ENCODE data around the gene RAVER2. TPM values are rescaled to one million over a fixed set of nuclear protein-coding genes. Genes with fewer than 3 reads are reported as not detected.

The RAVER2 gene
- total RNA-seq, 1 donor = 9.1 TPM

DNA sequence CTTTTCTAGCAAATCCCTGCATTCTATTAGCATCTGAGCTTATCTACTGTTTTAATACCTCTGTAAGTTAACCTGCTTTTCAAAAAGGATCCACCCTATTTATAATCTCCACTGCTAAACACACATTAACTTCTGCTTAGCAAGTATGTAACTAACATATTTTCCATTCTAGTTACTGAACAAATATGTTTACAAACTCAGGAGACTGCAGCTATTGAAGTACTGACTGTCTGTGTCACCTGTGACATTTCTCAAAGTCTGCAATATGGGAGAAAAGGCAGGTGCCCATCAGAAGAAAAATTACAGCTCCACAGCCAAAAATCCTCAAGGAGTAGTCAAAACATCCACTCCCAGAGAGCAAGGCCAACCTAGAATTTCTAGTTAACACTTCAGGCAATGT, 133.2 kb downstream of the RAVER2 start:
- no peak for DNase-seq (ENCODE audit: low read depth)
- TF ChIP-seq, protein P1, sequence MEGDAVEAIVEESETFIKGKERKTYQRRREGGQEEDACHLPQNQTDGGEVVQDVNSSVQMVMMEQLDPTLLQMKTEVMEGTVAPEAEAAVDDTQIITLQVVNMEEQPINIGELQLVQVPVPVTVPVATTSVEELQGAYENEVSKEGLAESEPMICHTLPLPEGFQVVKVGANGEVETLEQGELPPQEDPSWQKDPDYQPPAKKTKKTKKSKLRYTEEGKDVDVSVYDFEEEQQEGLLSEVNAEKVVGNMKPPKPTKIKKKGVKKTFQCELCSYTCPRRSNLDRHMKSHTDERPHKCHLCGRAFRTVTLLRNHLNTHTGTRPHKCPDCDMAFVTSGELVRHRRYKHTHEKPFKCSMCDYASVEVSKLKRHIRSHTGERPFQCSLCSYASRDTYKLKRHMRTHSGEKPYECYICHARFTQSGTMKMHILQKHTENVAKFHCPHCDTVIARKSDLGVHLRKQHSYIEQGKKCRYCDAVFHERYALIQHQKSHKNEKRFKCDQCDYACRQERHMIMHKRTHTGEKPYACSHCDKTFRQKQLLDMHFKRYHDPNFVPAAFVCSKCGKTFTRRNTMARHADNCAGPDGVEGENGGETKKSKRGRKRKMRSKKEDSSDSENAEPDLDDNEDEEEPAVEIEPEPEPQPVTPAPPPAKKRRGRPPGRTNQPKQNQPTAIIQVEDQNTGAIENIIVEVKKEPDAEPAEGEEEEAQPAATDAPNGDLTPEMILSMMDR (IDR thresholded peaks at IDR 0.05; ENCODE audit: insufficient read depth, low read depth, low read length) = no peak

DNA sequence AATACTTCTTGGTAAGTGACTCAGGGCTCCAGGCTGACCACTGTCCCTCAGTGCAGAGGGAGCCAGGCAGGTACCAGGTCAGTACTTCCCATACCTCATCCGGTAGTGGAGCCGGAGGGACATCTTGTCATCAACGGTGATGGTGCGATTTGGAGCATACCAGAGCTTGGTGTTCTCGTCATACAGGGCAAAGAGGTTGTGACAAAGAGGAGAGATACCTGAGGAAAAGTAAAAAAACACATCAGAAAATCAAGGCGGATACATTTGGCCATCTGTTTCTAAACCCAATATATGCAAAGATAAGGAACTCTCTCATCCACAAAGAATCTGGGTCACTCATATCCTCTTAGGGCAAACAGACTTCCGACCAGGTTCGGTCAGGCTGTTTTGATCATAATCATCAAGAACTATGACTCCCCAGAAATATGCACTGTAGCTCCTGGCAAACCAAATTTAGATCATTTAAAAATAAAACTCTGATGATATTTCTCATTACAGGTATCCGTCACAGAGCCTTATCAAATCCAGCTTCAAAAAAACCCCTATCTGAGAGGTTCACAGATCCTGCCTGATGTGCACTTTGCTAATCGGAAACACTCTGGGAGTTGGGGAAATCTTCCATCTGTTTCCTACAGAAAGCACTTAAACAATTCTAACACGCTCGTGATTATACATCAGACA, 134.2 kb downstream of the RAVER2 start:
- H3K4me3 ChIP-seq (ENCODE audit: low read depth, low read length) = no peak overlapping the region
- DNase-seq (ENCODE audit: low read depth) = peak; percentile 22
- TF ChIP-seq, protein P1 (IDR thresholded peaks at IDR 0.05; ENCODE audit: insufficient read depth, low read depth, low read length) = no peak

More for the DNA sequence above, 133.2 kb downstream of the RAVER2 start:
- H3K4me3 ChIP-seq (ENCODE audit: low read depth, low read length) = no peak overlapping the region

DNA sequence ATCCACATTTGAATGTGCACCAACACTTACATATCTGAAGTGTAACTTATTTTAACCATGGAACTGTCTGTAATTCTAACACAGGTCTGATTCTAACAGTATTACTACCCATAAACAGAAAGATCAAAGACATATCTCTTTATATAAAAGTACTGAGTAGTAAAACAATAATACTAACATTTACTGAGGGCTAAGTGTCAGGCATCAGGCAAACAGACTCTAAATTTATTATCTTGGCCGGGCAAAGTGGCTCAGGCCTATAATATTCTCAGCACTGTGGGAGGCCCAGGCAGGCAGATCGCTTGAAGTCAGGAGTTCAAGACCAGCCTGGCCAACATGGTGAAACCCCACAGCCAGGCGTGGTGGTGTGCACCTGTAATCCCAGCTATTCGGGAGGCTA, 135.6 kb downstream of the RAVER2 start:
- DNase-seq (ENCODE audit: low read depth) = no peak
- TF ChIP-seq, protein P1 (IDR thresholded peaks at IDR 0.05; ENCODE audit: insufficient read depth, low read depth, low read length) = no peak
- no peak overlapping the region for H3K4me3 ChIP-seq (ENCODE audit: low read depth, low read length)

DNA sequence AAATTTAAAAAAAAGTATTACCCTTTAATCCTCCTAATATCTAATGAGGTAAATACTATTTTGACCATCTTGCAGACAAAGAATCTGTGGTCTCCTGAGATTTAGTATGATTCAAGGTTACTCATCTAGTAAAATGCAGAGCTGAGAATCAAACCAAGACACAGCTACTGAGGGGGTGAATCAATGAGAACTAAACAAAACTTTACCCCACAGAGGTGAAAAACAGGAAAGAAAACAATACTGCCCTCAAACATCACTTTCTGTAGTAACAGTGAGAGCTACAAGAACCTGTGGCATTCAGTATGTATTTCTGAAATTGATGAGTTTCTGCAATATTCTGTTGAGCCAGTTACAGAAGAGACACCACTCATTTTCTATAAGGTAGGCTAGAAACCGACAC, 136.4 kb downstream of the RAVER2 start:
- TF ChIP-seq, protein P1 (IDR thresholded peaks at IDR 0.05; ENCODE audit: insufficient read depth, low read depth, low read length) = no peak
- DNase-seq (ENCODE audit: low read depth) = no peak

More for the DNA sequence above, 136.4 kb downstream of the RAVER2 start:
- no peak overlapping the region for H3K4me3 ChIP-seq (ENCODE audit: low read depth, low read length)

Other genes starting within 250 kb of the RAVER2 start
- 125 and 152 TPM in 2 replicates for gene JAK1, start 221.5 kb downstream of the RAVER2 start, total RNA-seq

All from fibroblast of villous mesenchyme (primary cell).